GM19452 (cell line): Measurements from ENCODE around the gene AMIGO3.
"Not testable (repeated sequence)": the region's sequence is repeated elsewhere in the genome, so short reads cannot be mapped to it uniquely, and the experiment has no call there.

ENCODE experiments used
- ATAC-seq: cut with Tn5 transposase; IDR thresholded peaks from one replicate; pipeline ENCODE4 v1.9.1; 2021; ENCODE audit not compliant: unreplicated experiment

Gene AMIGO3

DNA sequence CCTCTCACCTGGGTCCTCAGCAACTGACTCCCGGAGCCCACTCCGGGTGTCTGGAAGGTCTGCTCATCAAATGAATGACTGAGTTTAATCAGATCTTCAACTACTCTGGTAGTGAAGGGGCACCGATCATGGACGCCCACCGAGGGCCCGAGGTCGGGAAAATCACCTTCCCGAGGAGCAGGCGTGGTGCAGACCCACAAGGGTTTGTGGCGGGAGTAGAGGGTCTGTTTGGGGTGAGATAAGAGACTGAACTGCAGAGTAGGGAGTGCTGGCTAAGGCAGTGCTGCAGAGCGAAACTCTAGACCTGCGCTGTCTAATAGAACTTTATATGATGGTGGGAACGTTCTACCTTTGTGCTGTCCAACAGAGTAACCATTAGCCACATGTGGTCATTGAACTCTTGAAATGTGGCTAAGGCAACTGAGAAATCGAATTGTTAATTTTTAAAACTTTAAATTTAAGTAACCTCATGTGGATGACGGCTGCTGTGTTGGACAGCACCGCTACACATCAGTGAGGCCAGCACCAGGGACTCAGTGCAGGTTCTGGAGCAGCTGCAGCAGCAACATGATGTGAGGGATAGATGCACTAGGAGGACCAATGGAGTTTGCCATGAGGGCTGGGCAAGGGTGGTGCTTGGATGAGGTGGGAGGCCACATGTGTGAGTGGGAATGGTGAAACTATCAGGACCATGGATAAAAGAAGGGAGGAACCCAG is 29.4 kb downstream of the AMIGO3 start:
- ATAC-seq, result not testable (repeated sequence)

DNA sequence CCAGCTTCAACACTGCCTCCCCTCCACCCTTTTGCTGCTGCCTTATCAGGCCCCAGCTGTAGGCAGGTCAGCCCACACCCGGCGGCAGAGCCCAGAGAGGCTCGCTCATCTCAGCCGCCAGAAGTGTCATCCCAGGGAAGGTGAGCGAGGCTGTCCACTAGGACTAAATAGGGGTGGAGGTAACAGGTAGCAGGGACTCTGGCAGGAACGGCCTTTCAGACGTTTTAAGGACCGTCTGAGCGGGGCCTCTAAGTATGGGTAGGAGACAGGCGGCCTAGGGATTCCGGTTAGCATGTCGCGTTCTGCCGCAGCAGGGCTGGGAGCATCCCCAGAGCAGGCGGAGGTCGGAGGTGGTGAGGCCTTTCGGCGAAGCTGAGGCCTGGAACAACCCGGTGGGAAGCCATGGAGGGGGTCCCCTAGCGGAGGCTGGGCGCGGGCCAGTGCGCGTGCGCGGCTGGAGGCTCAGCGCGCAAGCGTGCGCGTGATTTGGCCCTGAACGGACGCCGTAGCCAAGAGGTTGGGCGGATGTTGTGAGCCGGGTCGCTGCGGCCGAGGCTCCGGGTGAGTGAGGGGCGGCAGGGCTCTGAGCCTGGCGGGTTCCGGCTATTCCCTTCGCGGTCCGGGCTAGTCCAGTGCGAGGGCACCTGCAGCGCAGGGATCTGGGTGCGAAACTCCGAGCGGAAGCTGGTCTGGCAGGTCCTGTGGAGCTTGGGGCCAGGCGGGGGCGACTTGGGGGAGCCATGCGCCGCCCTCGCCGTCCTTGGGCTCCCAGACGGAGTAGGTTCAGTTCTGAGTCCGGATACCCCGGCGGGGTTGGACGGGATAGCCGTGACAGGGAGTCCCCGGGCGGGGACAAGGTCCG is 30.2 kb downstream of the AMIGO3 start, which contains the start of the genes MST1 and RNF123:
MST1 (minus strand) TSS at position 429 of the 862 bp plus-strand sequence. CDS start 783 bp downstream, outside the sequence.
RNF123 (plus strand) TSS at position 512 of the 862 bp plus-strand sequence. CDS start 1,609 bp downstream, outside the sequence.
- ATAC-seq, result peak; percentile 61

DNA sequence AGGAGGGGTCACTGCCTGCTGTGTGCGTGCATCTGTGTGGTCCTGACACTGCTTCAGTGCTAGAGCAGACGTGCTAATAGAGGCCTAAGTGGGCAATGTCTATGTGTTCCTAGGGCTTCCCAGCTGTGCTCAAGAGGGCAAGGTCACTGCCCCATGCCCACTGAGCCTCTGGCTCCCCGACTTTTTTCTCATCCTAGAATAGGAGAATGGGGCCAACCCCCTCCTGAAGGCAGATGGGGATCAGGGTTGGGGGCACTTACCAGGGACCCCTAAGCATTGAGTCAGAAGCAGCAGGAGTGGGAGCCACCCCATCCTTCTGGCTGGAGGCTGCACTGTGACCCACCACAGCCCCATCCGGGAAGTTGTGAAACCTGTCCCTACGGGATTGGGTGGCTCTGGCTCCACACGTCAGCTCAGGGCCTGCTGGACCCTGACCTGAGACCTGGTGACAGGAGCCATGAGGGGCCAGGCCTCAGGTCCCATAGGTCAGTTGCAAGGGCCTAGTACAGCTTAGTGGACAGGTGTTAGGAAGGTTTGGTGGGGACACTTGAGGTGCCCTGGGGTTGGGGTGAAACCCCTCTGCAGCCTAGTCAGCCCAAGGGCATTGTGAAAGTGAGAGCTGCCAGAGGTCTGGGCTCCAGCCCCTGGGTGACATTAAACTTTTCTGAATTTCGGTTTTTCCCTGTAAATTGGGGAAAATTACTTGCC is 31.0 kb downstream of the AMIGO3 start:
- not testable (repeated sequence) for ATAC-seq

DNA sequence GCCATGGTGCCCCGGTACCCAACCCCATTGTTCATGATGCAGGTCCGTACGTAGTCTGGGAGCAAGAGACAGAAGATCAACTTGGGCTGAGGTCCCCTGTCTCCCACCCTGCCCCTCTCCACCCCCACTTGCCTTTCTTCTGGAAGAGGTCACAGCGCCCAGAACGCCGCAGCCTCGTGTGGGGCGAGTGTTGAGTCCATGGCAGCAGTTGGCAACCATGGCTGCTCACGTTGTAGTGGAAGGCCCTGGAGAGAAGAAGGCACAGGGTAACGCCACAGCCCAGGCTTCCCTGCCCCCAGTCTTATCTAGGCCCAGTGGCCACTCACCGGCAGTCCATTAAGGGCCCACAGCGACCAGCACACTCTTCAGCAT is 32.1 kb downstream of the AMIGO3 start:
- ATAC-seq, result not testable (repeated sequence)

DNA sequence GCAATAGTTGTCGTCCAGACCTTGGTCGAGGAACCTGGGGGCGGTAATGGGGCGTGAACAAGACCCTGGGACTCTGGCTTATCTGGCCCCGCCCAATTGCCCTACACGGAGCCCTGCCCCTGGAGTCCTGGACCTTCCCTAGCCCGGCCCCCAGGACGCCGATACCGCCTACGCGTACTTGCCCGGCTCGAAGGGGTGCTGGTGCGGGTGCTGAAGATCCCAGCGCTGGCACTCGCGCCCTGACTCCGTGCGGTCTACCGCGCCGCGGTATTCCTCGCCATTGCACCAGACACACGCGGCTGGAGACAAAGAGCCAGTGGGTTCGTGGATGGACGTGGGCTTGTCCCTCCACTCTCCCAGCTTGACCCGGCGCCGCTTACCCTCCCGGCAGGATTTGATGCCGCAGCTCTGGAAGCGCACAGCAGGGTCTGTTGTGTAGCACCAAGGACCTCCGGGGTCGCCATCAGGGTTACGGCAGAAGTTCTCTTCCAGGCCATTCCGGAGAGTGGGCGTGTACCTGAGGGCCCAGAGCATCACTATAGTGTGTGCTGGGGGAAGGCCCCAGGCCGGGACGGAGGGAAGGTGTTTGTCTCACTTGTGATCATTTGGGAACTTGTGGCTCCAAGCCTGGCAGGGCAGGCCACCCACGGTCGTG is 32.6 kb downstream of the AMIGO3 start:
- ATAC-seq, result not testable (repeated sequence)

DNA sequence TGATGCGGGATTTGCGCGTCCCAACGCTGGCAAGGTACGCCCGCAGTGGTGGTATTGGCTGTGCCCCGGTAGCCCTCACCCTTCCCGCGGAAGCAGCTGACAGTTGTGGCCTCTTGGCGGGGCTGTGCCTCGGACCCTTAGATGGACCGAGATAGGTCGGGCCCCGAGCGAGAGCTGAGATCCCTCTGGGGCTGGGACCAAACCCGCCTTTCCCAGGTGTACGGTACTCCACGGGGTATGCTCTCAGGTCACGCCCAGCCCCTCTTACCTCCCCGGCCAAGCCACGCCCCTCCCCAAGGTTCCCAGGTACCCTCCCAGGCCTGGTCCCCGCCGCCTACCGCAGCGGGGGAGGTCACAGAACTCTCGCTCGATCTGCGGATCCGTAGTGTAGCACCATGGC is 33.1 kb downstream of the AMIGO3 start:
- not testable (repeated sequence) for ATAC-seq

DNA sequence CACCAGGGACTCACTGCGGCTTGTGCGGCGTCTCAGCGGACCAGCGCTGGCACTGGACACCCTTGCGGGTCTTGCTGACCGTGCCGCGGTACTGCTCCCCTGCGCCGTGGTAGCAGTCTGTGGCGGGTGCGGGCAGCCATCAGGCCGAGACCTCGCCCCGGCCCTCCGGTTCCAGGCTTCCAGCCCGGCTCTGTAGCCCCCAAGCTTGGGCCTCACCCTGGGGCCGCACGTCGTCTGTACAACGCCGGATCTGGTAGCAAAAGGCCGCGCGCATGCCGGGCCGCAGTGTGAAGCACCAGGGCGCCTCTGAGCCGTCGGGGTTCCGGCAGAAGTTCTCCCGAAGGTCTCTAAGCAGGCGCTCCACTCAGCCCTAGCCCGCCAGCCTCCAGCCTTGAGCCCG is 33.6 kb downstream of the AMIGO3 start:
- not testable (repeated sequence) for ATAC-seq

DNA sequence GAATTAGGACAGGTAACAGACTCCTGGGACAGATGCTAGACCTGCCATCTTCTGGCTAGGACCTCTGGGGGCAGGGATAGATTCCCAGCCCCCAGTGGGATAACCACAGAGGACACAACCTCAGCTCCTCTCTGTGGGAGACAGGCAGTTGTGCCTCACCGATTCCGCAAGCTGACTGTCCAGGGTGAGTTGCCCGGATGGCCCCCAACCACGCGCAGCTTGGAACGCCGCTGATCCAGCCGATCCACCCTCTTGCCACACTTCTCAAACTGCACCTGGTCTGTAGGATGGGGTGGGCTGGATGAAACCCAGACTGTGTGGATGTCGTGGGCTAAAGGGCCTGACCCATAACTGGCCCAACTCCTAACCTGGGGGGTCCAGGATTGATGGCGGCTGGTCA is 34.4 kb downstream of the AMIGO3 start:
- ATAC-seq, result not testable (repeated sequence)

DNA sequence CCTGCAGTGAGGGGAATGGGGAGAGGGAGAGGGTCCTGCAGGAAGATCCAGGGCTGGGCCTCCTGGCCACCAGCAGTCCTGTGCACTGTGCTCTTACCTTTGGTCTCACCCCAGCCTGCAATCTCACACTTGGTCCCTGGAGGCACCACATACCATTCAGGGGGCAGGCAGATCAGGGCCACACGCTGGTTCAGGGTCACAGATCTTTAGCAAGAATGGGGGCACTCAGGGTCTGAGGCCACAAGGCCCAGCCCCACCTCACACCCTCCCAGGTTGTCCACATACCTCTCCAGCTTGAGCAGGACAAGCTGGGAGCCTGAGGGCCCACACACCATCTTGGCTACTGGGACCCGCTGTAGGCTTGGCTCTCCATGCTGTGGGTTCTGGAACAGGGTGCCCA is 35.0 kb downstream of the AMIGO3 start:
- not testable (repeated sequence) for ATAC-seq

DNA sequence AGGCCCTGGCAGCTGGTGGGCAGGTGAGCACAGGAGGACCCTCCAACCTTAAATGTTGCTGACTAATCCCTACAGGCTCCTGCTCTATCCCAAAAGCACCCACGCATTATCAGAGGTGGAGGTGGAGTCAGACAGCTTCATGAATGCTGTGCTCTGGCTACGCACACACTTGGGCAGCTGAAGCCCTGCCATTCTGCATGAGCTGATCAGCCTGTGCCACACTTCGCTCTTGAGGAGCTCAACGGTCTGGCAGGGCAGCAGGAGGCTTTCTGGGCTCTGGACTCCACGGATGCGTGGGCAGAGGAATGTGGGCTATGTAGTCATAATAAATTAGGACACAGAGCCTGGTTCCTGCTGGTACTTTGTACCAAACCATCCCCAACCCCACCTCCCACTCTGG is 36.3 kb downstream of the AMIGO3 start:
- no peak for ATAC-seq

DNA sequence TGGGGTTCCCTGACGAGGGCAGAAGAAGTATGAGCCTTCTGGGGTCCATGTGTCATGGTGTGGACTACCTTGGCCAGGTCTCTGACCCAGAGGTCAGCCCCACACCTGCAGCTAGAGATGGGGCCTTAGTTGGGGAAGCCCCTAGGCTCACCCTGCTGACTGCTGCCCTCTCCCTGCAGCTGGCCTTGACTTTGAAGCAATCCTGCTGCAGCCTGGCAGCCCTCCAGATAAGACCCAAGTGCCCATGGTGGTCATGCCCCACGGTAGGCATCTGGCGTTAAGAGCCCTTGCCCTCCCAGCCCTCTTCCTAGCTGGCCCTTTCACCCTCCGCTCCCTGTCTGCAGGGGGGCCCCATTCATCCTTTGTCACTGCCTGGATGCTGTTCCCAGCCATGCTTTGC is 37.9 kb downstream of the AMIGO3 start:
- no peak for ATAC-seq

DNA sequence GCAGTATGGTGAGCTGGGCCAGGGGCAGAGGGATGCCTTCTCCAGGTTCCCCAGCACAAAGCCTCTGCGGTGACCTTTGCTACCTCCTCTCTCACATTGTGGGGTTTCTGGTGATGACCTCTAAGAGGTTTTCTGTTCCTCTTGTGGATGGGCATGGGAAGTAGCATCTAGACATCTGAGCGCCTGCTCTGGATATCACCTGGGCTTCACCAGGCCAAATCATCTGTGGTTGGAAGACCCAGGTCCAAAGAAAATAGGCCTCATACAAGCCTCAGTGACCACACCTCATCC is 38.3 kb downstream of the AMIGO3 start:
- no peak for ATAC-seq

DNA sequence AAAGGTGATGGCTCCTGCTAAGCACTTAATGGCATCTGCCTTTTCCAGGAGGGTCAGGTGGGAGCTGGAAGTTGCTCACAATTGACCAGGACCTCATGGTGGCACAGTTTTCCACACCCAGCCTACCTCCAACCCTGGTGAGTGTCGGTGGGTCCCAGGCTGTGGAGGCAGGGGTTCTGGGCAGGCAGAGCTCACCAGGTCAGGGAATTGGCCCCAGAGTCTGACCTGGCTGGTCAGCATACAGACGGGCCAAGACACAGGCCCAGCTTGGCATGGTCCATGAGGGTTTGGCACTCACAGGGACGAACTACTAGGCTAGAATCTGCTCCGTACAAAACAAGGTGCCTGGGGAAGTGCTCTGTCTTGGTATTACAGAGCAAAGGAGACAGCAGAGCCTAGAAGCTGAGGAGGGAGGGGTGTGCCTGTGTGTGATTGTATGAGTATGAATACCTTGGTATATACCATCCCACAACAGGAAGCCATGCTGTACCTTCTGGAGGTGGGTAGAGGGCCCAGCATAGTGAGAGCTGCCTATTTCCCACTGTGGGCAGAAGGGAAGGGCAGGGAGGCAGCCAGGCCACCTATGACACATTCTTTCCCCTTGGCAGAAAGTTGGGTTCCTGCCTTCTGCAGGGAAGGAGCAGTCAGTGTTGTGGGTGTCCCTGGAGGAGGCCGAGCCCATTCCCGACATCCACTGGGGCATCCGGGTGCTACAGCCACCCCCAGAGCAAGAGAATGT is 38.8 kb downstream of the AMIGO3 start:
- no peak for ATAC-seq

DNA sequence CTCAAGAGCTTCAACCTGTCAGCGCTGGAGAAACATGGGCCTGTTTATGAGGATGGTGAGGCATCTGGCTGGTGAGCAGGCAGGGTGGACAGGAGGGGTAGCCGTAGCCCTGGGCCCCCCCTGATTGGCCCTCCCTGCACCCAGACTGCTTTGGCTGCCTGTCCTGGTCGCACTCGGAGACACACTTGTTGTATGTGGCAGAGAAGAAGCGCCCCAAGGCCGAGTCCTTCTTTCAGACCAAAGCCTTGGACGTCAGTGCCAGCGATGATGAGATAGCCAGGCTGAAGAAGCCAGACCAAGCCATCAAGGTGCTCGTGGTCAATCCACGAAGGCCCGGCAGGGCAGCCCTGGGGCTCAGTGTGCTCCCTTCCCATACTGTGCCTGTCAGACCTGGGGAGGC is 43.6 kb downstream of the AMIGO3 start:
- ATAC-seq, result no peak

DNA sequence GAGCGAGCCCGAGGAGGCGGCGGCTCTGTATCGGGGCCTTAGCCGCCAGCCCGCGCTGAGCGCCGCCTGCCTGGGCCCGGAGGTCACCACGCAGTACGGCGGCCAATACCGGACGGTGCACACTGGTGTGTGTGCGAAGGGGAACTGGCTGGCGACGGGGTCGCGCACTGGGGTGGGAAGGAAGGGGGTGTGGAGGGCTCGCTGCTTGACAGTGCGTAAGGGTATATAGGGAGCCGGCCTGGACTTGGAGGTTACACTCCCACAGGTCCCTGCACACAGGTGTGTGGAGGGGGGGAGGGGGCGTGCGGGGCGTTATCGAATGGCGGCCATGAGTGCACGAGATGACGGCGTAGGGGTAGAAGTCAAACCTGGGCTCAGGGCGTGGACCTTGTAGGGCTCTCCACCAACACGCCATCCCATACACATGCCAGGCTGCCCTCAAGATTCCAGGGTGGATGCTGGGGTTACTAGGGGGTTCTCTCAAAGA is 44.9 kb downstream of the AMIGO3 start:
- ATAC-seq, result peak; percentile 28

DNA sequence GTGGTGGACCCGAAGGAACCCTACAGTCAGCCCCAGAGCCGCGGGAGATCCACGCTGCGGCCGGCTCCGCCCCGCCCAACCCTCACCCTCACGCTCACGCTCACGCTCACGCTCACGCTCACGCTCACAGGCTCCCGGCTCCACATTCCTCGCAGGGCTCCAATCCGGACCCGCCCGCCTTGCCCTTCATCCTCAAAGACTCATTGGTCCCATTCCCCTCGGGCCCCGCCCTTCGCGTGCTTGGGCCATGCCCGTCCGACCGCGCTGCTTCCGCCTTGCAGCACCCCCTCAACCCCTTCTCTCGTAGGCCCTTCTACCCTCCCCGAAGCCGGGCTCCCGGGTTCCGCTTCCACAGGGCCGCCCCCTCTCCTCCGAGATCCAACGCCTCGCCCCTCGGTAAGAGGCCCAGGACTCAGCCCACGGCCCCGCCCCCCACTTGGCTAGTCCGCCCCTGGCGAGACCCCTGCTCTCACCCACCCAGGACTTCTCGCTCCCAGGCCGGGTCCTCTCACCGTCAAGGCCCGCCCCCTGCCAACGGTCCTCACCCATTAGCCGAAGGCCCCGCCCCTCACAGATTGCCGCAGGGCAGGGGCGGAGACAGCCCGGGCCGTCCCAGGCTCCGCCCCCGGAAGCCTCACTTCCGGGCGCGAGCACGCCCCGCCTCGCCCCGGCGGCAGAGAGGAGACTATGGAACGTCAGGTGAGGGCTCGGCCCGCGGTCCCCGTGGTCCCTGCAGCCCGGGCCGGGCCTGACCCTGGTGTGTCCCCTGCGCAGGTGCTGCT is 45.6 kb downstream of the AMIGO3 start, which contains the start of gene APEH:
APEH (plus strand) TSS at position 637 of the 782 bp plus-strand sequence; CDS start at position 688, 51 bp downstream.
- peak; percentile 78 for ATAC-seq

DNA sequence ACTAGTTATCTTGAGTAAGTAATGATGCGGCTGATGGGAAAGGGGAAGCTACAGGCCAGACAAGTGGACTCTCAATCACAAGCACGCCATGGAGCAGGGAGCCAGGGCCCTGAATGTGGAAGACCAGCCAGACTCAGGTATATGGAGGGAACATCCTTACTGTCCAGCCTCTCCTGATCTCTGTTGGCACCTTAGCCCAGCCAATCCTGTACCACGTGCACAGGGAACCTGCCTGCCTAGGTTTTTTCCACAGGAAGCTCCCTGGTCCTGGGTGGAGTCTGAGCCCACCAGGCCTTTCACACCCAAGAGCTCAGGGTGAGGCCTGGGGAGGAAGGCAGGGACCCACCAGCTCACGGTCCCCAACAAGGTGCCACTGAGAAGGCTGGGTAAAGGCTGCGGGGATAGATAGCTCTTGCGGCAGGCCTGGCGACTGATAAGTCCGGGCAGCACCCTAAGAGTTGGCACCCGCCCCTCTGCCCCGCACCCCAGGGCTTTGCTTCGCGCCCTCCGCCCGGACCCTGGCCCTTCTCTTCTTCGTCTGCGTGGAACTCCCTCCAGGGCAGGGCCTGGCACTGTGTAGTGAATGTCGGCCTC is 46.3 kb downstream of the AMIGO3 start:
- no peak for ATAC-seq

DNA sequence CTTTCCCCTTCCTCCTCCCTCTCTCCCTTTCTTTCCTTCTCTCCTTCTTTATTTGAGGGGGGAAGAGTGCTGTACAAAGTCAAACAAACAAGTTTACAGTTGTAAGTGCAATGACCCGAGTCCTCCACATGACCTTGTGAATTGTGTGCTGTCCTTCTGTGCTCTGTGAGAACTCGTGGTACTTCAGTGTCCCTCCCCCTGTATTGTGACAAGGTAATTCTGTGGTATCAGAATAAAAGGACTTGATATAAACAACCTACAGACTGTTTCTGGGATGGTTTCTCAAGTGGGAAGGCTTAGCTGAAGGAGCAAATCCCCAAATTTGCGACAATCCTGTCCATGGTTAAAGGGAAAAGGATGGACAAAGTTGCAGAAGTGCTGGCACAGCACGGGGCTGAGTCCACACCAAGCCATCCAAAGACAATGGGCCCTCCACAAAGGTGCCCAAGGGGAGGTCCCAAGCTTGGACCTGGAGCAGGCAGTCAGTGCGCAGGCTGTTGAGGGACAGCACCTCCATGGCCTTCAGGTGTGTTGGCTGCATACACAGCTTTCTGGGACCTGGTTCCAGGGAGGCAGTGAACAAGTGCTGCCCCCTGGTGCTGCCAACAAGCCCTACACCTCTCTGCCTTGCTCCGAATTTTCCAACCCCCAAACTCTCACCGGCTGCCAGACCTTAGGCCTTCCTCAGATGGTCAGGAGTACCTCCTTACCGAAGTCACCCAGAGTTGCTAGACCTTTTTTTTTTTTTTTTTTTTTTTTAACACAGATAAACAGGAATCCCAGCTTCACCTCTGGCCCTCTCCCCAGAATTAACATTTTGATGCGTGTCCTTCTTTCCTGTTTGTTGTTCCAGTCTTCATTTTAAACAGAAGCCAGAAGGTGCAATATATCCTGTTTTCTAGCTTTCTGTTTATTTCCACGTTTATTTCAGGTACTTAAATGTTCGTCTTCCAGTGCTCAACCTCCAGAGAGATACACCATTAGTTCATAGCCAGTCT is 47.9 kb downstream of the AMIGO3 start:
- no peak for ATAC-seq
